ENCODE measurements around the gene PDILT. TPM values are rescaled to one million over a fixed set of nuclear protein-coding genes. Genes with fewer than 3 reads are reported as not detected.
A peak's percentile ranks its signal among the peaks of the same experiment; 100 is the strongest.

PDILT gene
- total RNA-seq, 1 donor from 2014 or later, result not detected

DNA sequence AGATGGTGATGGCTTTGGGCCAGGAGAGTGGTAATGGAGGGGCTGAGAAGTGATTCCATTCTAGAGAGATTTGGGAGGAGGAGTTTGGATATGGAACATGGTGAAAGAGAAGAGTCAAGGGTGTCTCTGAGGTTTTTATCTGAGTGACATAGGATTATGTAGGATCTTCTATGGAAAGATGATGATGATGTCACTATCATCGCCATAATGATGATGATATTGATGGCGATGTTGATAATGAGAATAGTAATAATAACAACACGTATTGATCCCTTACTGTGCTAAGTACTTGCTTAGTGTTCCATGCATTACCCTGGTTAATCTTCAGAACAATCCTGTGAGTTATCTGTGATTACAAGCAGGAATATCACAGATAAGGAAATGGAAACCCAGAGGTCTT, 16.6 kb downstream of the PDILT start:
- TF ChIP-seq, protein P1, sequence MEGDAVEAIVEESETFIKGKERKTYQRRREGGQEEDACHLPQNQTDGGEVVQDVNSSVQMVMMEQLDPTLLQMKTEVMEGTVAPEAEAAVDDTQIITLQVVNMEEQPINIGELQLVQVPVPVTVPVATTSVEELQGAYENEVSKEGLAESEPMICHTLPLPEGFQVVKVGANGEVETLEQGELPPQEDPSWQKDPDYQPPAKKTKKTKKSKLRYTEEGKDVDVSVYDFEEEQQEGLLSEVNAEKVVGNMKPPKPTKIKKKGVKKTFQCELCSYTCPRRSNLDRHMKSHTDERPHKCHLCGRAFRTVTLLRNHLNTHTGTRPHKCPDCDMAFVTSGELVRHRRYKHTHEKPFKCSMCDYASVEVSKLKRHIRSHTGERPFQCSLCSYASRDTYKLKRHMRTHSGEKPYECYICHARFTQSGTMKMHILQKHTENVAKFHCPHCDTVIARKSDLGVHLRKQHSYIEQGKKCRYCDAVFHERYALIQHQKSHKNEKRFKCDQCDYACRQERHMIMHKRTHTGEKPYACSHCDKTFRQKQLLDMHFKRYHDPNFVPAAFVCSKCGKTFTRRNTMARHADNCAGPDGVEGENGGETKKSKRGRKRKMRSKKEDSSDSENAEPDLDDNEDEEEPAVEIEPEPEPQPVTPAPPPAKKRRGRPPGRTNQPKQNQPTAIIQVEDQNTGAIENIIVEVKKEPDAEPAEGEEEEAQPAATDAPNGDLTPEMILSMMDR (IDR thresholded peaks at IDR 0.05; ENCODE audit: partially characterized antibody, unreplicated experiment), result no peak

DNA sequence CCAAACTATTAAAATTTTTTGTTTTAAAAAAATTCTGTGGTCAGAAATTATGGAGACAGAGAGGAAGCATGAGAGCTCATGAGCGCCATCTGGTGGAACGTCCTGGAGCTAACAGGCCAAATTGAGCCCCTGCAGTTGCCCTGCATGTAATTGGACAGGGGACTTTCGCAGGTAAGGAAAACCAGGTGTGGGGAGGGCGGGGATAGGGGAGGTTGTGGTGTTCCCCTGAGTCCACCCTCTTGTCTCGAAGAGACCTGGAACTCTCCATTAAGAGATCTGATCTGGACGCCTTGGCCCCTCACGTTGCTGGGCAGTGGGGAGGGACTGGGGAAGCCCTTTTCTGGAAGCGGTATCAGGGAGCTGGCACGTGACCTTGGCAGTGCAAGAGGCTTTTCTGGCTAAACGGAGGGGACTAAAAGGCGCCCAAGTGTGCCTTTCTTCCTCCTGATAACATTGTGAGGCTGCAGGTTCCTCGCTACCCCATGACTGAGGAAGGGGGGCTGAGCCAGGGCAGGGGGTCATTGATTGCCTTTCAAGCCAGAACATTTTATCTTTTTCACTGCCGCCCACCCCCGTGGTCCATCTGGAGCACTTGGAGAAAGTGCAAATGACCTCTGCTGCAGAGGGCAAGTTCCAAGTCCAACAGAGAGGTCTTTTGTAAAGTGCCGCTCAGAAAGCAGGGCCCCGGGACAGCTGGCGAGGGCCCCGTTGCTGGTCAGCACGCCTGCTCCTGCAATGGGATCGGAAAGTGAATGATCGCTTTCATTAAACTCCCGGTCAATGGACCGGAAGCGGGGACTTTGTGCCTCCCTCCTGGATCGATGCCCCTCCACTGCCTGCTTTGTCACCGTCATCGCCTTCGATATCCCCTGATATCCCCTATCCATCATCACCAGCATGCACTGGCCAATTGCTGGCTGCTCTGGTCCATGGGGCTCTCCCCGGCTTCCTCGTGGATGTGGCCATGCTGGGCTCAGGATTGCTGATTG, 18.4 kb downstream of the PDILT start:
- Mint-ChIP-seq H3K27me3 (ENCODE audit: unreplicated experiment) (no peaks in the 10 kb centered on the region), H3K4me3 (ENCODE audit: unreplicated experiment) (no peak overlapping the region), H3K4me1 (ENCODE audit: low read depth, unreplicated experiment) (no peaks in the 10 kb centered on the region), H3K9me3 (ENCODE audit: unreplicated experiment) (peaks cover 3% of the 10 kb centered on the region), H3K36me3 (ENCODE audit: unreplicated experiment) (no peaks in the 10 kb centered on the region), H3K27ac (ENCODE audit: unreplicated experiment) (no peak overlapping the region)
- TF ChIP-seq, protein P1 (IDR thresholded peaks at IDR 0.05; ENCODE audit: partially characterized antibody, unreplicated experiment), result peak; percentile 89
- peak; percentile 83 for DNase-seq

More for the DNA sequence above, 16.6 kb downstream of the PDILT start:
- no peaks in the 10 kb centered on the region for H3K36me3 Mint-ChIP-seq (ENCODE audit: unreplicated experiment)
- DNase-seq, result no peak
- no peaks in the 10 kb centered on the region for H3K27me3 Mint-ChIP-seq (ENCODE audit: unreplicated experiment)
- no peak overlapping the region for H3K4me3 Mint-ChIP-seq (ENCODE audit: unreplicated experiment)
- H3K4me1 Mint-ChIP-seq (ENCODE audit: low read depth, unreplicated experiment), result peaks cover 3% of the 10 kb centered on the region
- H3K9me3 Mint-ChIP-seq (ENCODE audit: unreplicated experiment), result no peaks in the 10 kb centered on the region
- no peak overlapping the region for H3K27ac Mint-ChIP-seq (ENCODE audit: unreplicated experiment)

DNA sequence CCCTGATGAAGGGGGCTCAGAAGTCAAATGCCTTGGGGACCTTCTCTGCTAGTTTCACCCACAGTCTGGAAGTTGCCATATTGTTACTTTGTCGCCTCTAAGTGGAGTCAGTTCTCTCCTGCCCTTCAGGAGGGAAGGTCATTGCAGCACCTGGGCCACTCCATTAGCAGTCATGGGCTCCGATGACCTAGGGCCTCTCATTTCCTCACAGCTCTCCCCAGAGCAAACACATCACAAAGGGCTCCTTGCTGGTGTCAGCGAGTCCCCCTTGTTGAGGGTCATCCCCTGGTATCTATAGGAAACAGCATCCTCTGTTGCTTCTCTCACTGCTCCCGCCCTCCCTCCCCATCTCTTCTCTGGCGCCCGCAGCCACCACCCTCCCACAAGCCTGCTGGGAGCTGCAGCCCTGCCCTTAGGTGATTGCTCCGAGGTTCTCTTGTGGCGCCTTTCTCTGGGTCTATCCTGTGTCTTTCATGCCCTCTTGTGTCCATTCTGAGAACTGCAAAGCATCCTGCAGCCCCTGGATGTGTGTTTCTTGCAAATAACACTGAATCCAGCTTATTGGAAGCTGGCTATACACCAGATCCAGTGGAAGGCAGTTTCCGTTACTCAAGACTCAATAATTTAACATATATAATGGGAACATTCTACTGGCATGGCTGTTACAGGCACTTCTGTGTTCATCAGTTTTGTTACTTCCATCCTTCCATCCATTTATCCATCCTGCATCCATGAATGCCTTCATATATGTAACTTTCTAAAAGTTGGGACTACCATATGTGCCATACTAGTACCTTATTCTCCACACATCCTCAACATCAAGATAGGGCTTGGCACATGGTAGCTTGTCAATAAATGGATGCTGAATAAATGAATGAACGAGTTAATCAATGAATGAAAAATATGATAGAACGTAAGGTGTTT, 21.2 kb downstream of the PDILT start:
- Mint-ChIP-seq H3K27ac (ENCODE audit: unreplicated experiment) (no peak overlapping the region), H3K4me3 (ENCODE audit: unreplicated experiment) (no peak overlapping the region), H3K4me1 (ENCODE audit: low read depth, unreplicated experiment) (no peaks in the 10 kb centered on the region), H3K9me3 (ENCODE audit: unreplicated experiment) (peaks cover 3% of the 10 kb centered on the region), H3K36me3 (ENCODE audit: unreplicated experiment) (no peaks in the 10 kb centered on the region), H3K27me3 (ENCODE audit: unreplicated experiment) (no peaks in the 10 kb centered on the region)
- TF ChIP-seq, protein P1 (IDR thresholded peaks at IDR 0.05; ENCODE audit: partially characterized antibody, unreplicated experiment), result peak; percentile 85
- peak; percentile 75 for DNase-seq

DNA sequence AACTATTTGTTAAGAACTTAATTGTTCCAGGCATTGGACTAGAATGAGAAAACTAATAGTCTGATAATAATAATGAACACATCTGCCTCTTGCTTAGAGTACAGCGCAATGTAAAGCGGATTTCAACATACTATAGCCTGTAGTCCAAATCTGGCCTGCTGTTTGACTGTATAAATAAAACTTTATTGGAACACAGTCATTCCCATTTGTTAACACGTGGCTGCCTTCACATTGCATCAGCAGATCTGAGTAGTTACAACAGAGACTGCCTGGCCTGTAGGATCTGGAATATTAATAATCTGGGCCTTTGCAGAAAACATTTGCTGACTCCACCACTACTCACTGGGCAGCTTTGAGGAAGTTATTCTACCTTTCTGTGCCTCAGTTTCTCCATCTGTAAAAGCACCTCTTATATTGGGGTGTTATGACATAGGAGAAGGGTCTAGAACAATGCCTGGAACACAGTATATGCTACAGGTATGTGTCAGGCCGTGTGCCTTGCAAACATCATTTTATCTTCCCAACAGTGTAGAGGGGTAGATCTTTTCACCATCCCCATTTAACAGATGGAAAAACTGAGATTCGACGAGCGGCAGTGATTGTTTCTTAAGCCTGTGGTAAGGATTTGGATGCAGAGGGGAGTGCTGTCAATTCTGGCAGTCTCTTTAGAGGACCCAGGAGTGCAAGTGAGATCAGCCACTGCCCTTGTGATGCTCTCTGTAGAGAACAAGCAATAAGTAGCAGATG, 22.2 kb downstream of the PDILT start:
- TF ChIP-seq, protein P1 (IDR thresholded peaks at IDR 0.05; ENCODE audit: partially characterized antibody, unreplicated experiment), result no peak
- Mint-ChIP-seq H3K36me3 (ENCODE audit: unreplicated experiment) (no peaks in the 10 kb centered on the region), H3K4me1 (ENCODE audit: low read depth, unreplicated experiment) (no peaks in the 10 kb centered on the region), H3K27ac (ENCODE audit: unreplicated experiment) (no peak overlapping the region), H3K4me3 (ENCODE audit: unreplicated experiment) (no peak overlapping the region), H3K27me3 (ENCODE audit: unreplicated experiment) (no peaks in the 10 kb centered on the region), H3K9me3 (ENCODE audit: unreplicated experiment) (peaks cover 3% of the 10 kb centered on the region)
- no peak for DNase-seq
